Neural crest cell (in vitro differentiated cells): ENCODE results near the gene DISP3. TPM values are rescaled to one million over a fixed set of nuclear protein-coding genes. Genes with fewer than 3 reads are reported as not detected.

Experiments used
- DNase-seq: peaks from one replicate; pipeline ENCODE4 v3.0.0; 2021; ENCODE audit warnings: low read depth, mixed read lengths, low spot score
- H3K27ac Mint-ChIP-seq: one replicate; pipeline ENCODE4 v1.8.0; 2021; ENCODE audit warnings: mild to moderate bottlenecking, mixed read lengths; ENCODE audit not compliant: unreplicated experiment
- H3K27me3 Mint-ChIP-seq: 2 replicates; pipeline ENCODE4 v1.8.0; 2021; ENCODE audit warnings: low read depth, mild to moderate bottlenecking, mixed read lengths
- H3K36me3 Mint-ChIP-seq: 2 replicates; pipeline ENCODE4 v1.8.0; 2021; ENCODE audit warnings: low read depth, mild to moderate bottlenecking, mixed read lengths
- H3K4me1 Mint-ChIP-seq: 2 replicates; pipeline ENCODE4 v1.8.0; 2021; ENCODE audit warnings: mixed read lengths
- H3K4me3 Mint-ChIP-seq: one replicate; pipeline ENCODE4 v1.8.0; 2021; ENCODE audit warnings: mild to moderate bottlenecking, mixed read lengths
- H3K9me3 Mint-ChIP-seq: 2 replicates; pipeline ENCODE4 v1.8.0; 2021; ENCODE audit warnings: mixed read lengths
- total RNA-seq: library from RNA; stranded (reverse); gene quantifications from 2 replicates; pipeline ENCODE4 v1.2.1, GENCODE V29; 2021
- TF ChIP-seq, protein P1 (sequence below): fragments of 200-600 bp; sonication (generic); conservative IDR thresholded peaks from 2 replicates; pipeline ENCODE4 v1.5.0; 2021; ENCODE audit warnings: antibody characterized with exemption, mild to moderate bottlenecking

Gene DISP3
- total RNA-seq, 1 donor from 2014 or later = 9.1 TPM

DNA sequence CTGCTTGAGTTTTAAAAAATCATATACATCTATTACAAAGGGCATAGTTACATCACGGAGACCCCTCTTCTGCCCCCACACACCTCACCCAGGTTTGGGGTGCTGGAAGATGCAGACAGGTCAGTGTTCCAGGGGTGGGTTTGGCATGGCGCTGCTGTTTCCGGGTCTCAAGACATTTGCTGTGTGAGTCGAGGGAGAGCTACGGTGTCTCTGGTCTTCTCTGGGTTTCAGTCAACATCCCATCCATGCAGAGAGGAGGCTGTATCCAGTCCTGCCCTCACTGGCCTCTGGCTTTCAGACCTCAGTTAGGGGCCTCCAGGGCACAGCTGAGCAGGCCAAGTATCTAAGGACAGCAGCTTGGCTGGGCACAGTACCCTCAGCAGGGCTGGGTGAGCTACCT lies 28.6 kb upstream of the DISP3 start:
- Mint-ChIP-seq H3K9me3 (no peaks in the 10 kb centered on the region), H3K36me3 (no peaks in the 10 kb centered on the region), H3K4me1 (peaks cover 7% of the 10 kb centered on the region), H3K27ac (no peak overlapping the region), H3K27me3 (peaks cover 3% of the 10 kb centered on the region), H3K4me3 (no peak overlapping the region)
- no peak for DNase-seq
- TF ChIP-seq, protein P1, sequence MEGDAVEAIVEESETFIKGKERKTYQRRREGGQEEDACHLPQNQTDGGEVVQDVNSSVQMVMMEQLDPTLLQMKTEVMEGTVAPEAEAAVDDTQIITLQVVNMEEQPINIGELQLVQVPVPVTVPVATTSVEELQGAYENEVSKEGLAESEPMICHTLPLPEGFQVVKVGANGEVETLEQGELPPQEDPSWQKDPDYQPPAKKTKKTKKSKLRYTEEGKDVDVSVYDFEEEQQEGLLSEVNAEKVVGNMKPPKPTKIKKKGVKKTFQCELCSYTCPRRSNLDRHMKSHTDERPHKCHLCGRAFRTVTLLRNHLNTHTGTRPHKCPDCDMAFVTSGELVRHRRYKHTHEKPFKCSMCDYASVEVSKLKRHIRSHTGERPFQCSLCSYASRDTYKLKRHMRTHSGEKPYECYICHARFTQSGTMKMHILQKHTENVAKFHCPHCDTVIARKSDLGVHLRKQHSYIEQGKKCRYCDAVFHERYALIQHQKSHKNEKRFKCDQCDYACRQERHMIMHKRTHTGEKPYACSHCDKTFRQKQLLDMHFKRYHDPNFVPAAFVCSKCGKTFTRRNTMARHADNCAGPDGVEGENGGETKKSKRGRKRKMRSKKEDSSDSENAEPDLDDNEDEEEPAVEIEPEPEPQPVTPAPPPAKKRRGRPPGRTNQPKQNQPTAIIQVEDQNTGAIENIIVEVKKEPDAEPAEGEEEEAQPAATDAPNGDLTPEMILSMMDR = no peak

GRCh38 chr1:11453742-11454491 lies 25.0 kb upstream of the DISP3 start:
- no peaks in the 10 kb centered on the region for H3K36me3 Mint-ChIP-seq
- no peak overlapping the region for H3K4me3 Mint-ChIP-seq

GRCh38 chr1:11455967-11456570 lies 22.9 kb upstream of the DISP3 start:
- Mint-ChIP-seq H3K4me3 (no peak overlapping the region), H3K27me3 (no peaks in the 10 kb centered on the region), H3K4me1 (peaks cover 9% of the 10 kb centered on the region), H3K9me3 (no peaks in the 10 kb centered on the region), H3K36me3 (no peaks in the 10 kb centered on the region), H3K27ac (no peak overlapping the region)
- no peak for DNase-seq
- TF ChIP-seq, protein P1 = no peak

More at GRCh38 chr1:11453742-11454491, 25.0 kb upstream of the DISP3 start:
- TF ChIP-seq, protein P1 = no peak
- Mint-ChIP-seq H3K27ac (no peak overlapping the region), H3K27me3 (peaks cover 2% of the 10 kb centered on the region), H3K4me1 (peaks cover 6% of the 10 kb centered on the region), H3K9me3 (no peaks in the 10 kb centered on the region)
- DNase-seq = no peak

GRCh38 chr1:11456965-11457364 lies 22.0 kb upstream of the DISP3 start:
- TF ChIP-seq, protein P1 = no peak
- Mint-ChIP-seq H3K27ac (no peak overlapping the region), H3K4me1 (peaks cover 9% of the 10 kb centered on the region)

DNA sequence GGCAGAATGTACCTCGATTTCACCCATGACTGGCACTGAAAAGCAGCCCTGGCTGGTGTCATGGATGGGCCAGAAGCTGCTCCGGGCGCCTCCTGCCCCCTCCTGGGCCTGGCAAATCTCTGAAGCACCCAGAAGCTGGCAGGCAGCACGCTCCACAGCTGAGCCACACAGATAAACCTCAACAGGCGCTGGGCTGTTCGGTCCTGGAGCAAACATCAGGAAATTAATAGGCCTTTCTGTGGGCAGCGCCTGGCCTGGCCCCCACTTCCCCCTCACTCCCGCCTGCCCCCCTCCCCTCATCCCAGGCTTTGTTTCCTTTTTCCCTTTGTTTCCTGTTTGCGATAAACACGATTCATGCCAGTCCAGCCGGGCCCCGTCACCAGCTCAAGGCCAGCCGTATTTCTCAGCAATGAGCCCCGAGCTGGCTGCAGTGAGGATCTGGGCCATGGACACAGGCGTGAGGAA lies 20.1 kb upstream of the DISP3 start:
- no peak overlapping the region for H3K4me3 Mint-ChIP-seq
- no peak for DNase-seq
- TF ChIP-seq, protein P1 = no peak
- no peaks in the 10 kb centered on the region for H3K36me3 Mint-ChIP-seq
- peak overlapping the region; percentile 75 for H3K27ac Mint-ChIP-seq
- H3K27me3 Mint-ChIP-seq = peaks cover 15% of the 10 kb centered on the region
- H3K4me1 Mint-ChIP-seq = peaks cover 9% of the 10 kb centered on the region
- no peaks in the 10 kb centered on the region for H3K9me3 Mint-ChIP-seq

More at GRCh38 chr1:11456965-11457364, 22.0 kb upstream of the DISP3 start:
- no peaks in the 10 kb centered on the region for H3K36me3 Mint-ChIP-seq
- no peak for DNase-seq
- H3K9me3 Mint-ChIP-seq = no peaks in the 10 kb centered on the region
- peaks cover 3% of the 10 kb centered on the region for H3K27me3 Mint-ChIP-seq
- H3K4me3 Mint-ChIP-seq = no peak overlapping the region
